Thyroid gland (tissue), 4 donors: ENCODE data around the gene RAB31.

Experiments
- POLR2A ChIP-seq, 2 donors: fragments of 450-650 bp; IDR thresholded peaks; one replicate each; pipeline ENCODE4 v1.6.1; 2017; ENCODE audit warnings: antibody characterized with exemption in 2 of 2, mild to moderate bottlenecking in 2 of 2, moderate library complexity in 1 of 2
- TF ChIP-seq, protein P1 (sequence below), 6 experiments: fragments of 200-600 bp in 3 of 6; fragments of 450-650 bp in 3 of 6; sonication (generic) in 3 of 6; IDR thresholded peaks; one replicate each; pipeline ENCODE4 v1.5.1; 2016 to 2019; ENCODE audit warnings: antibody characterized with exemption in 6 of 6, mild to moderate bottlenecking in 2 of 6, inconsistent platforms in 1 of 6, moderate library complexity in 1 of 6

DNA sequence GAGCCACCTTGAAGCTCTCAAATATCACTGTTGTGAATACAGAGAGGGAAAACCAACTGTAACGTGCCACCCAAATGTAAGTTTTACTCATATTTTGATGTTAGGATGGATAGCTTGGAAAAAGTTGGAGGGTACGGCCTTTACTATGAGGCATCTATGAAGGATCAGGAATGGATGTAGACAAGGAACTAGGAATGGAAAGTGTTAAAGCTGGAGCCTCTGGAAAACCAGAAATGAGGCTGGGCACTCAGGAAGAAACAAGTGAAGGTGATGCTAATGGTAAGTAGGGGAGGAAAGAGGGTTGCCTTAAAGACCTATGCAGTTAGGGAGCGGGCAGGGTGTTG, 177.9 kb downstream of the RAB31 start:
- TF ChIP-seq, protein P1, sequence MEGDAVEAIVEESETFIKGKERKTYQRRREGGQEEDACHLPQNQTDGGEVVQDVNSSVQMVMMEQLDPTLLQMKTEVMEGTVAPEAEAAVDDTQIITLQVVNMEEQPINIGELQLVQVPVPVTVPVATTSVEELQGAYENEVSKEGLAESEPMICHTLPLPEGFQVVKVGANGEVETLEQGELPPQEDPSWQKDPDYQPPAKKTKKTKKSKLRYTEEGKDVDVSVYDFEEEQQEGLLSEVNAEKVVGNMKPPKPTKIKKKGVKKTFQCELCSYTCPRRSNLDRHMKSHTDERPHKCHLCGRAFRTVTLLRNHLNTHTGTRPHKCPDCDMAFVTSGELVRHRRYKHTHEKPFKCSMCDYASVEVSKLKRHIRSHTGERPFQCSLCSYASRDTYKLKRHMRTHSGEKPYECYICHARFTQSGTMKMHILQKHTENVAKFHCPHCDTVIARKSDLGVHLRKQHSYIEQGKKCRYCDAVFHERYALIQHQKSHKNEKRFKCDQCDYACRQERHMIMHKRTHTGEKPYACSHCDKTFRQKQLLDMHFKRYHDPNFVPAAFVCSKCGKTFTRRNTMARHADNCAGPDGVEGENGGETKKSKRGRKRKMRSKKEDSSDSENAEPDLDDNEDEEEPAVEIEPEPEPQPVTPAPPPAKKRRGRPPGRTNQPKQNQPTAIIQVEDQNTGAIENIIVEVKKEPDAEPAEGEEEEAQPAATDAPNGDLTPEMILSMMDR (IDR thresholded peaks at IDR 0.05): no peak
- no peak for TF ChIP-seq POLR2A (IDR thresholded peaks at IDR 0.05)
